MM.1S (cell line): ENCODE measurements around the gene PDE3B.

Experiments
- CTCF ChIP-seq: fragments of 300-600 bp; sonication (generic); IDR thresholded peaks from 2 replicates; pipeline ENCODE4 v1.5.1; 2016; ENCODE audit warnings: antibody characterized with exemption, low read length, mixed read lengths
- EZH2 ChIP-seq: fragments of 300-600 bp; sonication (generic); optimal IDR thresholded peaks from 2 replicates; pipeline ENCODE3; 2017; ENCODE audit warnings: low read depth, mild to moderate bottlenecking, antibody characterized with exemption, low read length, mixed read lengths
- EZH2phosphoT487 ChIP-seq: fragments of 300-600 bp; sonication (generic); IDR thresholded peaks from 2 replicates; pipeline ENCODE4 v1.6.1; 2018; ENCODE audit warnings: antibody characterized with exemption, low read length

- TF ChIP-seq CTCF, result no peak
- no peak for TF ChIP-seq EZH2
- TF ChIP-seq EZH2phosphoT487, result no peak
Measured at GRCh38 chr11:14673824-14674405, 30.3 kb downstream of the PDE3B start.
